ENCODE measurements around the gene MSANTD1.

- TF ChIP-seq, protein P1, sequence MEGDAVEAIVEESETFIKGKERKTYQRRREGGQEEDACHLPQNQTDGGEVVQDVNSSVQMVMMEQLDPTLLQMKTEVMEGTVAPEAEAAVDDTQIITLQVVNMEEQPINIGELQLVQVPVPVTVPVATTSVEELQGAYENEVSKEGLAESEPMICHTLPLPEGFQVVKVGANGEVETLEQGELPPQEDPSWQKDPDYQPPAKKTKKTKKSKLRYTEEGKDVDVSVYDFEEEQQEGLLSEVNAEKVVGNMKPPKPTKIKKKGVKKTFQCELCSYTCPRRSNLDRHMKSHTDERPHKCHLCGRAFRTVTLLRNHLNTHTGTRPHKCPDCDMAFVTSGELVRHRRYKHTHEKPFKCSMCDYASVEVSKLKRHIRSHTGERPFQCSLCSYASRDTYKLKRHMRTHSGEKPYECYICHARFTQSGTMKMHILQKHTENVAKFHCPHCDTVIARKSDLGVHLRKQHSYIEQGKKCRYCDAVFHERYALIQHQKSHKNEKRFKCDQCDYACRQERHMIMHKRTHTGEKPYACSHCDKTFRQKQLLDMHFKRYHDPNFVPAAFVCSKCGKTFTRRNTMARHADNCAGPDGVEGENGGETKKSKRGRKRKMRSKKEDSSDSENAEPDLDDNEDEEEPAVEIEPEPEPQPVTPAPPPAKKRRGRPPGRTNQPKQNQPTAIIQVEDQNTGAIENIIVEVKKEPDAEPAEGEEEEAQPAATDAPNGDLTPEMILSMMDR (IDR thresholded peaks at IDR 0.05 in 2 of 3, conservative IDR thresholded peaks at IDR 0.05 in 1 of 3; ENCODE audit: control insufficient read depth in 2 of 3, extremely low read depth in 1 of 3, insufficient read depth in 1 of 3, low read depth in 3 of 3, low read length in 3 of 3) = no peak
- TF ChIP-seq POLR2AphosphoS5 (IDR thresholded peaks at IDR 0.05; ENCODE audit: low read length) = no peak
- no peak for TF ChIP-seq CEBPB (IDR thresholded peaks at IDR 0.05; ENCODE audit: borderline replicate concordance in 1 of 2, low read depth in 2 of 2, low read length in 2 of 2)
- no peak for TF ChIP-seq ATF3 (IDR thresholded peaks at IDR 0.05; ENCODE audit: borderline replicate concordance, extremely low read depth, low read depth, low read length)
- TF ChIP-seq FOXK2 (IDR thresholded peaks at IDR 0.05) = no peak
- no peak for TF ChIP-seq FOS (IDR thresholded peaks at IDR 0.05; ENCODE audit: borderline replicate concordance, extremely low read depth, insufficient read length)
- TF ChIP-seq NFIC (IDR thresholded peaks at IDR 0.05; ENCODE audit: low read depth, low read length) = no peak
- TF ChIP-seq, protein P2, sequence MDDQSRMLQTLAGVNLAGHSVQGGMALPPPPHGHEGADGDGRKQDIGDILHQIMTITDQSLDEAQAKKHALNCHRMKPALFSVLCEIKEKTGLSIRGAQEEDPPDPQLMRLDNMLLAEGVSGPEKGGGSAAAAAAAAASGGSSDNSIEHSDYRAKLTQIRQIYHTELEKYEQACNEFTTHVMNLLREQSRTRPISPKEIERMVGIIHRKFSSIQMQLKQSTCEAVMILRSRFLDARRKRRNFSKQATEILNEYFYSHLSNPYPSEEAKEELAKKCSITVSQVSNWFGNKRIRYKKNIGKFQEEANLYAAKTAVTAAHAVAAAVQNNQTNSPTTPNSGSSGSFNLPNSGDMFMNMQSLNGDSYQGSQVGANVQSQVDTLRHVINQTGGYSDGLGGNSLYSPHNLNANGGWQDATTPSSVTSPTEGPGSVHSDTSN (IDR thresholded peaks at IDR 0.05; ENCODE audit: insufficient replicate concordance, low read depth, low read length) = no peak
- TF ChIP-seq CHD1 (IDR thresholded peaks at IDR 0.05; ENCODE audit: low read depth, low read length) = no peak
These were observed 19.0 kb upstream of the MSANTD1 start for GRCh38 chr4:3229964-3230363.
